HCT116 (cell line): ENCODE results near the gene LY6G6C. TPM values are rescaled to one million over a fixed set of nuclear protein-coding genes. Genes with fewer than 3 reads are reported as not detected.

Experiments
- ATAC-seq: fragments of 200-7000 bp; cut with Tn5 transposase; 2 replicates; pipeline ENCODE4 v1.9.1; 2020; ENCODE audit warnings: mild to moderate bottlenecking, moderate library complexity
- BruUV-seq: library from RNA; stranded (reverse); fragments of 400-500 nt; replicated peaks from 2 replicates; lab custom pipeline; 2021; lab: Mats Ljungman, UMichigan
- CTCF ChIA-PET: fragments of 300-600 bp; sonication (Branson Sonifier 250); formaldehyde crosslinking; loops from one replicate; lab custom pipeline; 2021; ENCODE audit warnings: antibody characterized with exemption; lab: Charles Lee
- POLR2A ChIA-PET: fragments of 300-600, 350-600 bp; sonication (Branson Sonifier 250); formaldehyde crosslinking; loops from one replicate; lab custom pipeline; 2021; ENCODE audit warnings: antibody characterized with exemption; lab: Charles Lee
- RAD21 ChIA-PET, 2 experiments: fragments of 300-600 bp; sonication (Branson Sonifier 250); formaldehyde crosslinking; loops; one replicate each; lab custom pipeline; 2023; ENCODE audit warnings: low total read pairs in 2 of 2; ENCODE audit not compliant: uncharacterized antibody in 2 of 2, unreplicated experiment in 2 of 2, low non-redundant PET in 1 of 2; lab: Charles Lee
- DNase-seq: peaks from one replicate; pipeline ENCODE4 v3.0.0-alpha.2; 2010; ENCODE audit warnings: low read depth, low spot score
- H2AFZ ChIP-seq: fragments of 200-600 bp; shearing (Covaris generic), sonication (generic); 2 replicates; pipeline ENCODE4 v1.6.1; 2017; ENCODE audit warnings: low read depth, mixed run types, mixed read lengths, antibody characterized with exemption, low read length; ENCODE audit not compliant: poor library complexity, severe bottlenecking
- H3K27ac ChIP-seq: 2 replicates; pipeline ENCODE4 v1.5.1; 2012; ENCODE audit warnings: low read depth, low read length
- H3K27me3 ChIP-seq: fragments of 200-600 bp; sonication (generic); 2 replicates; pipeline ENCODE4 v1.6.1; 2016; ENCODE audit warnings: mixed run types, low read length, mixed read lengths; ENCODE audit not compliant: insufficient read depth
- H3K36me3 ChIP-seq, 2 experiments: fragments of 200-500 bp in 1 of 2; fragments of 200-600 bp in 1 of 2; sonication (Bioruptor generic) in 1 of 2; sonication (generic) in 1 of 2; 2 replicates each; pipeline versions ENCODE4 v1.5.1 to v1.6.1; 2014 to 2016; ENCODE audit warnings: low read length in 2 of 2, inconsistent platforms in 1 of 2, mixed read lengths in 1 of 2, mixed run types in 1 of 2; ENCODE audit not compliant: insufficient read depth in 2 of 2, control insufficient read depth in 1 of 2
- H3K4me1 ChIP-seq, 2 experiments: fragments of 200-600 bp in 1 of 2; sonication (generic) in 1 of 2; 2 replicates each; pipeline versions ENCODE4 v1.5.1 to v1.6.1; 2012 to 2017; ENCODE audit warnings: low read length in 2 of 2, inconsistent platforms in 1 of 2, mild to moderate bottlenecking in 1 of 2, mixed read lengths in 1 of 2, mixed run types in 1 of 2, moderate library complexity in 1 of 2; ENCODE audit not compliant: insufficient read depth in 2 of 2, control insufficient read depth in 1 of 2
- H3K4me2 ChIP-seq: fragments of 200-600 bp; sonication (generic); 2 replicates; pipeline ENCODE4 v1.6.1; 2017; ENCODE audit warnings: mixed run types, low read length, mixed read lengths
- H3K4me3 ChIP-seq, 2 experiments: fragments of 200-600 bp in 1 of 2; sonication (generic) in 1 of 2; replicated peaks in 1 of 2; 2 replicates each; pipeline ENCODE4 v1.5.1; 2011 to 2016; ENCODE audit warnings: low read length in 2 of 2, control low read depth in 1 of 2, low read depth in 1 of 2, mild to moderate bottlenecking in 1 of 2, mixed read lengths in 1 of 2, mixed run types in 1 of 2
- H3K79me2 ChIP-seq: fragments of 200-600 bp; sonication (generic); 2 replicates; pipeline ENCODE4 v1.6.1; 2017; ENCODE audit warnings: mild to moderate bottlenecking, mixed run types, low read length, moderate library complexity, mixed read lengths; ENCODE audit not compliant: insufficient read depth
- H3K9ac ChIP-seq: fragments of 200-600 bp; sonication (generic); 2 replicates; pipeline ENCODE4 v1.6.1; 2016; ENCODE audit warnings: low read length, mixed read lengths
- H3K9me2 ChIP-seq: fragments of 200-600 bp; sonication (generic), shearing (Covaris generic); 2 replicates; pipeline ENCODE4 v1.6.1; 2017; ENCODE audit warnings: mixed run types, mild to moderate bottlenecking, moderate library complexity; ENCODE audit not compliant: insufficient read depth
- H3K9me3 ChIP-seq, 2 experiments: fragments of 200-500 bp in 1 of 2; fragments of 200-600 bp in 1 of 2; sonication (Bioruptor generic) in 1 of 2; sonication (generic) in 1 of 2; 2 replicates each; pipeline ENCODE4 v1.6.1; 2014 to 2017; ENCODE audit warnings: low read length in 2 of 2, mixed read lengths in 2 of 2, inconsistent platforms in 1 of 2, low read depth in 1 of 2, mild to moderate bottlenecking in 1 of 2, mixed run types in 1 of 2, moderate library complexity in 1 of 2; ENCODE audit not compliant: control insufficient read depth in 1 of 2, insufficient read depth in 1 of 2
- H4K20me1 ChIP-seq: fragments of 200-600 bp; sonication (generic), shearing (Covaris generic); 2 replicates; pipeline ENCODE4 v1.6.1; 2017; ENCODE audit warnings: mixed run types, mild to moderate bottlenecking, moderate library complexity; ENCODE audit not compliant: insufficient read depth
- CBX3 ChIP-seq: IDR thresholded peaks from 2 replicates; pipeline ENCODE4 v1.6.1; 2012; ENCODE audit warnings: low read depth
- CEBPB ChIP-seq: IDR thresholded peaks from 2 replicates; pipeline ENCODE4 v1.6.1; 2012; ENCODE audit warnings: low read depth
- EZH2 ChIP-seq: fragments of 200-600 bp; sonication (generic); IDR thresholded peaks from 2 replicates; pipeline ENCODE4 v1.6.1; 2017; ENCODE audit warnings: antibody characterized with exemption, mixed run types
- JUND ChIP-seq: IDR thresholded peaks from 2 replicates; pipeline ENCODE4 v1.6.1; 2012
- MAX ChIP-seq: IDR thresholded peaks from 2 replicates; pipeline ENCODE4 v1.6.1; 2012
- RAD21 ChIP-seq: IDR thresholded peaks from 2 replicates; pipeline ENCODE4 v1.6.1; 2012; ENCODE audit warnings: low read depth, mild to moderate bottlenecking
- SRF ChIP-seq: IDR thresholded peaks from 2 replicates; pipeline ENCODE4 v1.6.1; 2012; ENCODE audit warnings: low read depth
- TCF7L2 ChIP-seq: IDR thresholded peaks from 2 replicates; pipeline ENCODE4 v1.7.0; 2011; ENCODE audit warnings: borderline replicate concordance, inconsistent platforms; ENCODE audit not compliant: insufficient read depth, insufficient read length; ENCODE audit errors: extremely low read depth
- intact Hi-C: fragments of 100-400 bp; cut with micrococcal nuclease; formaldehyde crosslinking; loops from 2 replicates; pipeline ENCODE4 v1.10.0; 2022
- total RNA-seq: library from RNA; stranded (reverse); gene quantifications from one replicate; pipeline ENCODE4 v1.2.1, GENCODE V29; 2021; ENCODE audit not compliant: unreplicated experiment
- TF ChIP-seq, protein P1 (sequence below): IDR thresholded peaks from 2 replicates; pipeline ENCODE4 v1.6.1; 2012; ENCODE audit warnings: low read depth

The LY6G6C gene
- total RNA-seq, 1 experiment from 2014 or later = 0.54 TPM

DNA sequence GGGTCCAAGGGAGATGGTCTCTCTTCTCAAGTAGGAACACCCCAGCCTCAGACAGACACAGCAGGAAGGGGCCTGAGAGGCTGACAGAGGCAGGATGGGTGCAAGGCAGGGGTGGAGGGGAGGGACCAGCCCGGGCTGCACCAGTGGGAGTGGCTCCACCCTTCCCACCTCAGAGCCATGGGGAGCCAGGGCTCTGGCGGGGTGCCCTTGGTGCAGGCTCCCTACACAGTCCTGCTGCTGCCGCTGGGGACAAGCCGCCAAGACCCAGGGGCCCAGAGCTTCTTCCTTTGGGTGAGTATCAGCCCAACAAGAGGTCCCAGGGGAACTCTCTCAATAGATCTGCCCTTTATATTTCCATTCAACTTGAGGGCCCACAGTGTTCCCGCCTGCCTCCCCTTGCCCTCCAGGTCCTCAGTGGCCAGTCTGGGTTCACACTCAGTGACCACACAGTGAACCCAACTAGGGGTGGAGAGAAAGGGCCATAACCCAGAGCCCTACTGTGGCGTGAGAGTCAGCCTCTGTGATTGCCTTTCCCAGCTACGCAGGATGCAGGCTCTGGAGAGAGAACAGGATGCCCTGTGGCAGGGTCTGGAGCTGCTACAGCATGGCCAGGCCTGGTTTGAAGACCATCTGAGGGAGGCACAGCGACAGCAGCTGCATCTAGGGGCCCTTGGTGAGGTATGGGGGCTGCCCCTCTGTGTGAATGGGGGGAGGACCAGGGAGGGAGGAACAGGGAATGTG, 41.5 kb upstream of the LY6G6C start:
- Histone ChIP-seq H4K20me1 (no peaks in the 10 kb centered on the region), H3K4me3 (no peak overlapping the region), H3K36me3 (peaks cover 3 to 31% of the 10 kb centered on the region in 2 experiments; a peak in 2 of 4 replicates), H3K79me2 (no peaks in the 10 kb centered on the region), H3K27me3 (no peaks in the 10 kb centered on the region), H3K9me2 (no peaks in the 10 kb centered on the region), H3K9me3 (no peaks in the 10 kb centered on the region), H2AFZ (no peak overlapping the region), H3K4me2 (peak overlapping the region; percentile 39), H3K4me1 (peaks cover 7 to 18% of the 10 kb centered on the region in 2 experiments; a peak in 3 of 4 replicates), H3K9ac (no peak overlapping the region), H3K27ac (peak overlapping the region; percentile 1; the same call in 1 of the 2 replicates)
- intact Hi-C loops = no loop called here
- ChIA-PET RAD21 (no interaction called here), CTCF (no interaction called here), POLR2A (no interaction called here)
- DNase-seq (no peak), ATAC-seq (peak; percentile 24)
- no TSS peak for BruUV-seq
- TF ChIP-seq, protein P1, sequence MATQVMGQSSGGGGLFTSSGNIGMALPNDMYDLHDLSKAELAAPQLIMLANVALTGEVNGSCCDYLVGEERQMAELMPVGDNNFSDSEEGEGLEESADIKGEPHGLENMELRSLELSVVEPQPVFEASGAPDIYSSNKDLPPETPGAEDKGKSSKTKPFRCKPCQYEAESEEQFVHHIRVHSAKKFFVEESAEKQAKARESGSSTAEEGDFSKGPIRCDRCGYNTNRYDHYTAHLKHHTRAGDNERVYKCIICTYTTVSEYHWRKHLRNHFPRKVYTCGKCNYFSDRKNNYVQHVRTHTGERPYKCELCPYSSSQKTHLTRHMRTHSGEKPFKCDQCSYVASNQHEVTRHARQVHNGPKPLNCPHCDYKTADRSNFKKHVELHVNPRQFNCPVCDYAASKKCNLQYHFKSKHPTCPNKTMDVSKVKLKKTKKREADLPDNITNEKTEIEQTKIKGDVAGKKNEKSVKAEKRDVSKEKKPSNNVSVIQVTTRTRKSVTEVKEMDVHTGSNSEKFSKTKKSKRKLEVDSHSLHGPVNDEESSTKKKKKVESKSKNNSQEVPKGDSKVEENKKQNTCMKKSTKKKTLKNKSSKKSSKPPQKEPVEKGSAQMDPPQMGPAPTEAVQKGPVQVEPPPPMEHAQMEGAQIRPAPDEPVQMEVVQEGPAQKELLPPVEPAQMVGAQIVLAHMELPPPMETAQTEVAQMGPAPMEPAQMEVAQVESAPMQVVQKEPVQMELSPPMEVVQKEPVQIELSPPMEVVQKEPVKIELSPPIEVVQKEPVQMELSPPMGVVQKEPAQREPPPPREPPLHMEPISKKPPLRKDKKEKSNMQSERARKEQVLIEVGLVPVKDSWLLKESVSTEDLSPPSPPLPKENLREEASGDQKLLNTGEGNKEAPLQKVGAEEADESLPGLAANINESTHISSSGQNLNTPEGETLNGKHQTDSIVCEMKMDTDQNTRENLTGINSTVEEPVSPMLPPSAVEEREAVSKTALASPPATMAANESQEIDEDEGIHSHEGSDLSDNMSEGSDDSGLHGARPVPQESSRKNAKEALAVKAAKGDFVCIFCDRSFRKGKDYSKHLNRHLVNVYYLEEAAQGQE = no peak
- TF ChIP-seq JUND = no peak
- TF ChIP-seq EZH2 = no peak
- no peak for TF ChIP-seq RAD21
- no peak for TF ChIP-seq TCF7L2
- TF ChIP-seq SRF = no peak
- TF ChIP-seq MAX = no peak
- TF ChIP-seq CEBPB = no peak
- TF ChIP-seq CBX3 = no peak
